IMR-90 (cell line): Measurements from ENCODE around the gene ST6GALNAC3. TPM values are rescaled to one million over a fixed set of nuclear protein-coding genes. Genes with fewer than 3 reads are reported as not detected.

Experiments used
- ATAC-seq: fragments of 200-7000 bp; cut with Tn5 transposase; 2 replicates; pipeline ENCODE4 v1.9.1; 2020; ENCODE audit warnings: low read depth, mild to moderate bottlenecking, moderate library complexity
- BruUV-seq: library from RNA; stranded (reverse); fragments of 400-500 nt; replicated peaks from 2 replicates; lab custom pipeline; 2021; lab: Mats Ljungman, UMichigan
- CTCF ChIA-PET: fragments of 300-600 bp; formaldehyde crosslinking; extraction: SDS; loops from one replicate; lab custom pipeline; 2021; ENCODE audit warnings: antibody characterized with exemption; lab: Yijun Ruan, JAX
- POLR2A ChIA-PET: fragments of 300-600 bp; sonication (Branson Sonifier 250); formaldehyde crosslinking; loops from one replicate; lab custom pipeline; 2022; ENCODE audit warnings: antibody characterized with exemption; ENCODE audit not compliant: unreplicated experiment; lab: Charles Lee
- DNase-seq: peaks from one replicate; pipeline ENCODE4 v3.0.0; 2013
- H2AFZ ChIP-seq: replicated peaks from 2 replicates; pipeline ENCODE3; 2013; ENCODE audit warnings: low read length, mild to moderate bottlenecking; ENCODE audit not compliant: poor library complexity
- H2AK5ac ChIP-seq: 2 replicates; pipeline ENCODE4 v1.6.1; 2013; ENCODE audit warnings: low read depth, low read length, inconsistent platforms
- H2AK9ac ChIP-seq: replicated peaks from 2 replicates; pipeline ENCODE3; 2013; ENCODE audit warnings: mild to moderate bottlenecking, low read depth, low read length, moderate library complexity; ENCODE audit not compliant: poor library complexity
- H2BK120ac ChIP-seq: 2 replicates; pipeline ENCODE4 v1.6.1; 2013; ENCODE audit warnings: low read depth, low read length, inconsistent platforms
- H2BK15ac ChIP-seq: 3 replicates; pipeline ENCODE4 v1.6.1; 2013; ENCODE audit warnings: low read depth, low read length, inconsistent platforms
- H2BK20ac ChIP-seq: 2 replicates; pipeline ENCODE4 v1.6.1; 2013; ENCODE audit warnings: low read depth, mild to moderate bottlenecking, inconsistent platforms, low read length, moderate library complexity
- H2BK5ac ChIP-seq: 2 replicates; pipeline ENCODE4 v1.6.1; 2013; ENCODE audit warnings: mild to moderate bottlenecking, low read depth, low read length, inconsistent platforms; ENCODE audit not compliant: poor library complexity, severe bottlenecking
- H3K14ac ChIP-seq: replicated peaks from 2 replicates; pipeline ENCODE4 v1.6.1; 2013; ENCODE audit warnings: low read depth, low read length, inconsistent platforms
- H3K18ac ChIP-seq: 2 replicates; pipeline ENCODE4 v1.6.1; 2013; ENCODE audit warnings: low read depth, low read length, control low read depth
- H3K23ac ChIP-seq: 2 replicates; pipeline ENCODE4 v1.6.1; 2013; ENCODE audit warnings: low read depth, low read length, inconsistent platforms
- H3K27ac ChIP-seq: 2 replicates; pipeline ENCODE4 v1.5.1; 2013; ENCODE audit warnings: mild to moderate bottlenecking, control low read depth, low read length; ENCODE audit not compliant: insufficient read depth
- H3K27me3 ChIP-seq: 2 replicates; pipeline ENCODE4 v1.6.1; 2013; ENCODE audit warnings: low read length; ENCODE audit not compliant: control insufficient read depth, insufficient read depth
- H3K36me3 ChIP-seq: 2 replicates; pipeline ENCODE4 v1.6.1; 2013; ENCODE audit warnings: low read length, mixed read lengths; ENCODE audit not compliant: control insufficient read depth, insufficient read depth
- H3K4ac ChIP-seq: 2 replicates; pipeline ENCODE4 v1.6.1; 2013; ENCODE audit warnings: low read depth, low read length, inconsistent platforms
- H3K4me1 ChIP-seq: 2 replicates; pipeline ENCODE4 v1.6.1; 2013; ENCODE audit warnings: low read length, mixed read lengths; ENCODE audit not compliant: control insufficient read depth, insufficient read depth
- H3K4me2 ChIP-seq: 2 replicates; pipeline ENCODE4 v1.6.1; 2013; ENCODE audit warnings: low read depth, mild to moderate bottlenecking, control low read depth, low read length, moderate library complexity
- H3K4me3 ChIP-seq: 2 replicates; pipeline ENCODE4 v1.5.1; 2013; ENCODE audit warnings: low read depth, mild to moderate bottlenecking, control low read depth, low read length, moderate library complexity; ENCODE audit not compliant: insufficient read depth
- H3K56ac ChIP-seq: 2 replicates; pipeline ENCODE4 v1.6.1; 2013; ENCODE audit warnings: low read length, inconsistent platforms; ENCODE audit not compliant: insufficient read depth; ENCODE audit errors: extremely low read depth
- H3K79me1 ChIP-seq, 2 experiments: 2 replicates each; pipeline ENCODE4 v1.6.1; 2013; ENCODE audit warnings: low read length in 2 of 2, inconsistent platforms in 1 of 2, low read depth in 1 of 2
- H3K9ac ChIP-seq: 2 replicates; pipeline ENCODE4 v1.6.1; 2013; ENCODE audit warnings: low read depth, low read length, control low read depth
- H3K9me1 ChIP-seq: 2 replicates; pipeline ENCODE4 v1.6.1; 2013; ENCODE audit warnings: low read length, inconsistent platforms; ENCODE audit not compliant: insufficient read depth
- H3K9me3 ChIP-seq: 2 replicates; pipeline ENCODE4 v1.6.1; 2013; ENCODE audit warnings: low read length; ENCODE audit not compliant: control insufficient read depth, insufficient read depth
- H4K20me1 ChIP-seq: 2 replicates; pipeline ENCODE4 v1.6.1; 2013; ENCODE audit warnings: low read length, inconsistent platforms; ENCODE audit not compliant: insufficient read depth
- H4K5ac ChIP-seq: 2 replicates; pipeline ENCODE4 v1.6.1; 2013; ENCODE audit warnings: mild to moderate bottlenecking, low read depth, low read length, control low read depth
- H4K8ac ChIP-seq, 2 experiments: 2 replicates each; pipeline ENCODE4 v1.6.1; 2013; ENCODE audit warnings: low read depth in 2 of 2, low read length in 2 of 2, control low read depth in 1 of 2, inconsistent platforms in 1 of 2
- H4K91ac ChIP-seq: 2 replicates; pipeline ENCODE4 v1.6.1; 2013; ENCODE audit warnings: low read depth, low read length, inconsistent platforms; ENCODE audit not compliant: insufficient read depth
- BHLHE40 ChIP-seq: fragments of 150-350 bp; IDR thresholded peaks from 2 replicates; pipeline ENCODE4 v1.6.1; 2016; ENCODE audit warnings: mild to moderate bottlenecking, low read depth, low read length
- CEBPB ChIP-seq: IDR thresholded peaks from 2 replicates; pipeline ENCODE4 v1.6.1; 2012; ENCODE audit warnings: low read depth, low read length, improper control_type of control experiment
- CHD1 ChIP-seq: IDR thresholded peaks from 2 replicates; pipeline ENCODE4 v1.6.1; 2012; ENCODE audit warnings: low read depth, low read length, improper control_type of control experiment
- CTCF ChIP-seq: conservative IDR thresholded peaks from 2 replicates; pipeline ENCODE4 v1.5.1; 2012; ENCODE audit warnings: mild to moderate bottlenecking, low read depth, low read length, improper control_type of control experiment
- ELK1 ChIP-seq: fragments of 150-350 bp; IDR thresholded peaks from 2 replicates; pipeline ENCODE4 v1.6.1; 2016; ENCODE audit warnings: low read depth, mild to moderate bottlenecking, low read length, moderate library complexity, borderline replicate concordance
- FOS ChIP-seq: fragments of 150-350 bp; IDR thresholded peaks from 2 replicates; pipeline ENCODE4 v1.6.1; 2016; ENCODE audit warnings: low read depth, low read length
- MAFK ChIP-seq: IDR thresholded peaks from 2 replicates; pipeline ENCODE4 v1.6.1; 2012; ENCODE audit warnings: low read depth, low read length, improper control_type of control experiment
- MAZ ChIP-seq: IDR thresholded peaks from 2 replicates; pipeline ENCODE4 v1.6.1; 2012; ENCODE audit warnings: low read depth, mild to moderate bottlenecking, low read length, improper control_type of control experiment, moderate library complexity, borderline replicate concordance
- MXI1 ChIP-seq: IDR thresholded peaks from 2 replicates; pipeline ENCODE4 v1.6.1; 2012; ENCODE audit warnings: low read depth, mild to moderate bottlenecking, low read length, moderate library complexity, borderline replicate concordance
- NFE2L2 ChIP-seq: fragments of 150-350 bp; IDR thresholded peaks from 2 replicates; pipeline ENCODE4 v1.6.1; 2016; ENCODE audit warnings: low read depth, mild to moderate bottlenecking, low read length
- POLR2A ChIP-seq: IDR thresholded peaks from 2 replicates; pipeline ENCODE4 v1.6.1; 2012; ENCODE audit warnings: mild to moderate bottlenecking, low read depth, low read length
- RAD21 ChIP-seq: IDR thresholded peaks from 2 replicates; pipeline ENCODE4 v1.6.1; 2012; ENCODE audit warnings: low read length, improper control_type of control experiment
- RCOR1 ChIP-seq: IDR thresholded peaks from 2 replicates; pipeline ENCODE4 v1.6.1; 2012; ENCODE audit warnings: mild to moderate bottlenecking, low read length, improper control_type of control experiment; ENCODE audit not compliant: insufficient replicate concordance
- RFX5 ChIP-seq: IDR thresholded peaks from 2 replicates; pipeline ENCODE4 v1.8.0; 2012; ENCODE audit warnings: low read depth, mild to moderate bottlenecking, low read length, moderate library complexity
- SMC3 ChIP-seq: fragments of 150-350 bp; IDR thresholded peaks from 2 replicates; pipeline ENCODE4 v1.6.1; 2016; ENCODE audit warnings: low read depth, mild to moderate bottlenecking, antibody characterized with exemption, low read length, moderate library complexity
- USF2 ChIP-seq: fragments of 150-350 bp; IDR thresholded peaks from 2 replicates; pipeline ENCODE4 v1.6.1; 2017; ENCODE audit warnings: mild to moderate bottlenecking, antibody characterized with exemption, low read length, low read depth
- WGBS, 2 experiments: methylation state at CpG; one replicate each; pipeline versions ENCODE4 v1.1.5 to v1.1.7; 2013; ENCODE audit warnings: missing lambda C conversion rate in 2 of 2; ENCODE audit not compliant: insufficient read length in 1 of 2; ENCODE audit errors: extremely low coverage in 2 of 2; 5-methylcytosine and 5-hydroxymethylcytosine counted together
- dilution Hi-C: fragments of 300-500 bp; cut with HindIII; formaldehyde crosslinking; loops from one replicate; pipeline ENCODE4 v1.14.3; 2018; ENCODE audit warnings: low sequenced_read_pairs; ENCODE audit not compliant: unreplicated experiment
- in situ Hi-C: fragments of 300-500 bp; cut with MboI; formaldehyde crosslinking; loops from 3 replicates; pipeline ENCODE4 v1.14.3; 2019; ENCODE audit warnings: low sequenced_read_pairs, inconsistent platforms, mixed read lengths
- intact Hi-C: fragments of 100-400 bp; cut with micrococcal nuclease; formaldehyde crosslinking; loops from 2 replicates; pipeline ENCODE4 v1.10.0; 2022
- polyA plus RNA-seq, 3 experiments: library from polyadenylated mRNA; depleted of rRNA; stranded (reverse); fragments of >200 nt; gene quantifications; 2 replicates each; pipeline ENCODE4 v1.2.3, GENCODE V29; 2012; ENCODE audit warnings: low replicate concordance in 1 of 3
- total RNA-seq: library from RNA; depleted of rRNA; stranded (reverse); fragments of >200 nt; gene quantifications from 2 replicates; pipeline ENCODE4 v1.2.3, GENCODE V29; 2012

The ST6GALNAC3 gene
- total and polyA plus RNA-seq, 2 of the 4 experiments (the other 2 are of a cell fraction) = 0.65 to 1.3 TPM

- dilution Hi-C loops = no loop called here
Observed at GRCh38 chr1:76593618-76594017, 519.1 kb downstream of the ST6GALNAC3 start.

More at GRCh38 chr1:76593618-76594017, 519.1 kb downstream of the ST6GALNAC3 start:
- no peak overlapping the region for H2AFZ ChIP-seq
- 80% methylated on average over 1 of the region's 3 CpGs; no CpG with 5 or more reads in 1 of the 2 experiments for WGBS, 2 experiments
- no peaks in the 10 kb centered on the region for H3K36me3 ChIP-seq
- H4K8ac ChIP-seq = no peak overlapping the region
- H2BK5ac ChIP-seq = no peak overlapping the region
- BruUV-seq = no TSS peak
- ChIA-PET CTCF (no interaction called here), POLR2A (no interaction called here)
- no peak overlapping the region for H2AK5ac ChIP-seq
- no peak overlapping the region for H3K4me2 ChIP-seq
- H3K9me3 ChIP-seq = no peaks in the 10 kb centered on the region
- no peak overlapping the region for H3K4me3 ChIP-seq
- intact Hi-C loops = no loop called here
- H2BK15ac ChIP-seq = no peak overlapping the region
- H3K4ac ChIP-seq = no peak overlapping the region
- no peak overlapping the region for H2BK20ac ChIP-seq
- no peak overlapping the region for H2AK9ac ChIP-seq
- no peaks in the 10 kb centered on the region for H3K27me3 ChIP-seq
- no peak overlapping the region for H3K56ac ChIP-seq
- no peak overlapping the region for H4K91ac ChIP-seq
- no peak overlapping the region for H3K18ac ChIP-seq
- no peak overlapping the region for H3K23ac ChIP-seq
- H4K5ac ChIP-seq = no peak overlapping the region
- no peaks in the 10 kb centered on the region for H3K4me1 ChIP-seq
- H3K14ac ChIP-seq = no peak overlapping the region
- DNase-seq (no peak), ATAC-seq (no peak; the same call in 1 of the 2 replicates)
- no peak overlapping the region for H2BK120ac ChIP-seq
- H3K9me1 ChIP-seq = no peaks in the 10 kb centered on the region
- H4K20me1 ChIP-seq = no peaks in the 10 kb centered on the region
- H3K27ac ChIP-seq = no peak overlapping the region
- no peaks in the 10 kb centered on the region for H3K79me1 ChIP-seq
- in situ Hi-C loops = no loop called here
- TF ChIP-seq BHLHE40 (no peak), RCOR1 (no peak), SMC3 (no peak), ELK1 (no peak), MAFK (no peak), MAZ (no peak), USF2 (no peak), RAD21 (no peak), NFE2L2 (no peak), CHD1 (no peak), POLR2A (no peak), RFX5 (no peak), MXI1 (no peak), FOS (no peak), CEBPB (no peak), CTCF (no peak)
- H3K9ac ChIP-seq = no peak overlapping the region
